ENCODE measurements around the gene EMID1. TPM values are rescaled to one million over a fixed set of nuclear protein-coding genes. Genes with fewer than 3 reads are reported as not detected.
A peak's percentile ranks its signal among the peaks of the same experiment; 100 is the strongest.

Gene EMID1
- total RNA-seq, 3 donors from 2014 or later (not counting 1 experiment from before 2014, with no cell fraction given) = 0.59 to 1.3 (median 0.65) TPM

GRCh38 chr22:29165321-29166060 lies 40.2 kb upstream of the EMID1 start:
- WGBS (ENCODE audit: insufficient coverage) = 91% methylated on average over 11 of the region's 11 CpGs
- no peaks in the 10 kb centered on the region for H3K9me3 Mint-ChIP-seq
- ATAC-seq (no peak), DNase-seq (no peak)
- Histone ChIP-seq H3K9me3 (ENCODE audit: control insufficient read depth, insufficient read depth, low read length) (no peaks in the 10 kb centered on the region), H3K27ac (ENCODE audit: low read length) (no peak overlapping the region), H3K4me1 (ENCODE audit: control insufficient read depth, insufficient read depth, low read length) (peaks cover 24% of the 10 kb centered on the region), H3K36me3 (ENCODE audit: control insufficient read depth, insufficient read depth, low read length) (no peaks in the 10 kb centered on the region), H3K4me3 (ENCODE audit: low read length) (no peak overlapping the region), H3K27me3 (ENCODE audit: control insufficient read depth, insufficient read depth, low read length) (no peaks in the 10 kb centered on the region)
- intact Hi-C loops (cut with micrococcal nuclease) = no loop called here
- H3K27me3 Mint-ChIP-seq (ENCODE audit: low read depth in 2 of 2) = peaks cover 0 to 9% of the 10 kb centered on the region in 2 donors
- H3K27ac Mint-ChIP-seq = no peak overlapping the region
- no peak for TF ChIP-seq CTCF (IDR thresholded peaks at IDR 0.05)
- no peaks in the 10 kb centered on the region for H3K36me3 Mint-ChIP-seq
- peaks cover 18 to 20% of the 10 kb centered on the region in 2 donors for H3K4me1 Mint-ChIP-seq
- H3K4me3 Mint-ChIP-seq = no peak overlapping the region

DNA sequence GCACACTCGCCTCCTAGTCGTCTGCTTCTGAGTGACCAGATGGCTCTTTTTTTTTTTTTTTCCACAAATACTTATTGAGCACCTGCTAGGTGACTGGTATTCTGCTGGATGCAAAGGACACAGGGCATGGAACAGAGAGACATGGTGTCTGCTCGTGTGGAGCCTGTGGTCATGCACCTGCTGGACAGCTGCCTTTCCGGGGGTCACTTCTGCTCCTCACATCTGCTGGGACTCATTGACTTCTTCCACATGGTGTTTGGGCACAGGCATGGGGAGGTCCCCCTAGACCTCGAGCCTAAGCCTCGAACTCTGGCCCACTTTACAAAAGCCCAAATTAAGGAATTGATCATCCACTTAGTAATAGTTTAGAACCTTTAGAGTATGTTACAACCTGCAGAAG lies 39.5 kb upstream of the EMID1 start:
- no peaks in the 10 kb centered on the region for H3K9me3 ChIP-seq (ENCODE audit: control insufficient read depth, insufficient read depth, low read length)
- H3K9me3 Mint-ChIP-seq = no peaks in the 10 kb centered on the region
- peaks cover 24% of the 10 kb centered on the region for H3K4me1 ChIP-seq (ENCODE audit: control insufficient read depth, insufficient read depth, low read length)
- H3K4me3 Mint-ChIP-seq = peak overlapping the region; percentile 53
- no peak for TF ChIP-seq CTCF (IDR thresholded peaks at IDR 0.05)
- H3K4me1 Mint-ChIP-seq = peaks cover 18 to 20% of the 10 kb centered on the region in 2 donors
- H3K27ac Mint-ChIP-seq = peak overlapping the region in 1 of 2 donors; percentile 45
- no peaks in the 10 kb centered on the region for H3K36me3 Mint-ChIP-seq
- no peak overlapping the region for H3K4me3 ChIP-seq (ENCODE audit: low read length)
- peaks cover 0 to 7% of the 10 kb centered on the region in 2 donors for H3K27me3 Mint-ChIP-seq (ENCODE audit: low read depth in 2 of 2)
- no peak for DNase-seq
- ATAC-seq = no peak
- intact Hi-C loops (cut with micrococcal nuclease) = no loop called here
- H3K27ac ChIP-seq (ENCODE audit: low read length) = no peak overlapping the region
- no peaks in the 10 kb centered on the region for H3K36me3 ChIP-seq (ENCODE audit: control insufficient read depth, insufficient read depth, low read length)
- 79% methylated on average over 5 of the region's 6 CpGs for WGBS (ENCODE audit: insufficient coverage)
- no peaks in the 10 kb centered on the region for H3K27me3 ChIP-seq (ENCODE audit: control insufficient read depth, insufficient read depth, low read length)

DNA sequence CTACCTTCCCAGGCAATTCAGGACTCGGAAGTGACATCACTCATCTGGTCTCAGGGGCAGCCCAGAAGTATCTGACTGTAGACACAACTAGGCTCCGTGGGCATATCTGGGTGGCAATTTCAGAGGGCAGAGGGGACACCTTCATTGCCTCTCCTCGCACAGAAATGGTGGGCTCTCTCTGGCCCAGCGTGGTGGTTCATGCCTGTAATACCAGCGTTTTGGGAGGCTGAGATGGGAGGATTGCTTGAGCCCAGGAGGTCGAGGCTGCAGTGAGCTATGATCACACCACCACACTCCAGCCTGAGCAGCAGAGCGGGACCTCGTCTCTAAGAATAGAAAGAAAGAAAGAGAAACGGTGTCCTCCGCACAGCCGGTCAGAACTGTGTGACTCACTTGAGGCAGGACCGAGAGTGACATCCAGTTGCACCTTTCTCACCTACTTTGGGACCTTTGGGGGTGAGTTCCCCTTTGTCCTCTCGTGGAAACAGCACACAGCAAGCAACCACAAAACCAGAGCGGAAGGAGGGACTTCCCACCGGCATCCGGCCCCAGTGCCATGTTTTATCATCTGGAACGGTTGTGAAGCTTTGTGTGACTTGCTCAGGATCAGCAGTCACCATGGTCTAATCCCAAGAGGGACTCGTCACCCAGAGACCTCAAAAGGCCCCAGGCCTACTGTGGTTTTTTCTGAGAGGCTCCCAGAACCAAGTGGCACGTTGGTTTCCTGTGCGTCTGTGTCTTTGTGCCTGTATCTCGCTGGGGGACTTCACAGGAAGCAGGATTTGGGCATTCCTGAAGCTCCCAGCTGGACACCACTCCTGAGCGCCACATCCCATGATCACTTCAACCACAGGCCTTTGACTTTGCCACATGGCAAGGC lies 38.4 kb upstream of the EMID1 start:
- DNase-seq (peak in 1 of 2 donors; percentile 63), ATAC-seq (peak; percentile 61 to 82 (median 77))
- H3K27ac ChIP-seq (ENCODE audit: low read length) = no peak overlapping the region
- H3K27ac Mint-ChIP-seq = peak overlapping the region in 1 of 2 donors; percentile 45
- H3K4me3 Mint-ChIP-seq = no peak overlapping the region
- H3K36me3 Mint-ChIP-seq = no peaks in the 10 kb centered on the region
- TF ChIP-seq CTCF (IDR thresholded peaks at IDR 0.05) = no peak
- H3K9me3 Mint-ChIP-seq = no peaks in the 10 kb centered on the region
- H3K27me3 ChIP-seq (ENCODE audit: control insufficient read depth, insufficient read depth, low read length) = no peaks in the 10 kb centered on the region
- peaks cover 0 to 7% of the 10 kb centered on the region in 2 donors for H3K27me3 Mint-ChIP-seq (ENCODE audit: low read depth in 2 of 2)
- H3K9me3 ChIP-seq (ENCODE audit: control insufficient read depth, insufficient read depth, low read length) = no peaks in the 10 kb centered on the region
- H3K4me1 ChIP-seq (ENCODE audit: control insufficient read depth, insufficient read depth, low read length) = peaks cover 24% of the 10 kb centered on the region
- no peaks in the 10 kb centered on the region for H3K36me3 ChIP-seq (ENCODE audit: control insufficient read depth, insufficient read depth, low read length)
- H3K4me3 ChIP-seq (ENCODE audit: low read length) = no peak overlapping the region
- intact Hi-C loops (cut with micrococcal nuclease) = no loop called here
- peaks cover 18 to 20% of the 10 kb centered on the region in 2 donors for H3K4me1 Mint-ChIP-seq
- 19% methylated on average over 20 of the region's 22 CpGs for WGBS (ENCODE audit: insufficient coverage)

All from natural killer cell (primary cell).